ENCODE measurements around the gene EEF2K. TPM values are rescaled to one million over a fixed set of nuclear protein-coding genes. Genes with fewer than 3 reads are reported as not detected.

EEF2K gene
- total RNA-seq, 2 donors from 2014 or later: 9.8 to 15.8 TPM

GRCh38 chr16:22190776-22191531 lies 15.1 kb upstream of the EEF2K start:
- Histone ChIP-seq H3K27me3 (ENCODE audit: control insufficient read depth, insufficient read depth, low read length, poor library complexity, severe bottlenecking) (peaks cover 10% of the 10 kb centered on the region), H3K4me1 (ENCODE audit: control insufficient read depth, insufficient read depth, low read length) (no peaks in the 10 kb centered on the region), H3K9me3 (ENCODE audit: control insufficient read depth, low read length) (no peaks in the 10 kb centered on the region), H3K4me3 (ENCODE audit: low read length) (peak overlapping the region; percentile 79), H3K9ac (ENCODE audit: extremely low read depth, low read length, poor library complexity, severe bottlenecking) (peak overlapping the region; percentile 52), H3K27ac (ENCODE audit: low read depth, low read length) (no peak overlapping the region), H3K36me3 (ENCODE audit: control insufficient read depth, insufficient read depth, low read length) (no peaks in the 10 kb centered on the region)
- WGBS, 2 experiments (ENCODE audit: insufficient coverage in 1 of 2, insufficient read length in 1 of 2): 0% methylated on average over 15 to 43 of the region's 43 CpGs
- Mint-ChIP-seq H3K36me3 (ENCODE audit: low read depth) (no peaks in the 10 kb centered on the region), H3K27me3 (ENCODE audit: insufficient read depth) (peaks cover 2% of the 10 kb centered on the region), H3K9me3 (no peaks in the 10 kb centered on the region), H3K4me3 (peak overlapping the region; percentile 84), H3K27ac (peak overlapping the region; percentile 99), H3K4me1 (peaks cover 19% of the 10 kb centered on the region)
- TF ChIP-seq, protein P1, sequence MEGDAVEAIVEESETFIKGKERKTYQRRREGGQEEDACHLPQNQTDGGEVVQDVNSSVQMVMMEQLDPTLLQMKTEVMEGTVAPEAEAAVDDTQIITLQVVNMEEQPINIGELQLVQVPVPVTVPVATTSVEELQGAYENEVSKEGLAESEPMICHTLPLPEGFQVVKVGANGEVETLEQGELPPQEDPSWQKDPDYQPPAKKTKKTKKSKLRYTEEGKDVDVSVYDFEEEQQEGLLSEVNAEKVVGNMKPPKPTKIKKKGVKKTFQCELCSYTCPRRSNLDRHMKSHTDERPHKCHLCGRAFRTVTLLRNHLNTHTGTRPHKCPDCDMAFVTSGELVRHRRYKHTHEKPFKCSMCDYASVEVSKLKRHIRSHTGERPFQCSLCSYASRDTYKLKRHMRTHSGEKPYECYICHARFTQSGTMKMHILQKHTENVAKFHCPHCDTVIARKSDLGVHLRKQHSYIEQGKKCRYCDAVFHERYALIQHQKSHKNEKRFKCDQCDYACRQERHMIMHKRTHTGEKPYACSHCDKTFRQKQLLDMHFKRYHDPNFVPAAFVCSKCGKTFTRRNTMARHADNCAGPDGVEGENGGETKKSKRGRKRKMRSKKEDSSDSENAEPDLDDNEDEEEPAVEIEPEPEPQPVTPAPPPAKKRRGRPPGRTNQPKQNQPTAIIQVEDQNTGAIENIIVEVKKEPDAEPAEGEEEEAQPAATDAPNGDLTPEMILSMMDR (conservative IDR thresholded peaks at IDR 0.05): no peak
- peak; percentile 100 for DNase-seq

GRCh38 chr16:22191532-22192260 lies 14.4 kb upstream of the EEF2K start:
- Mint-ChIP-seq H3K4me1 (peaks cover 19% of the 10 kb centered on the region), H3K27ac (peak overlapping the region; percentile 99), H3K27me3 (ENCODE audit: insufficient read depth) (peaks cover 2% of the 10 kb centered on the region), H3K36me3 (ENCODE audit: low read depth) (no peaks in the 10 kb centered on the region), H3K9me3 (no peaks in the 10 kb centered on the region), H3K4me3 (peak overlapping the region; percentile 84)
- Histone ChIP-seq H3K4me1 (ENCODE audit: control insufficient read depth, insufficient read depth, low read length) (no peaks in the 10 kb centered on the region), H3K4me3 (ENCODE audit: low read length) (peak overlapping the region; percentile 79), H3K9ac (ENCODE audit: extremely low read depth, low read length, poor library complexity, severe bottlenecking) (peak overlapping the region; percentile 52), H3K9me3 (ENCODE audit: control insufficient read depth, low read length) (no peaks in the 10 kb centered on the region), H3K27ac (ENCODE audit: low read depth, low read length) (no peak overlapping the region), H3K27me3 (ENCODE audit: control insufficient read depth, insufficient read depth, low read length, poor library complexity, severe bottlenecking) (peaks cover 10% of the 10 kb centered on the region), H3K36me3 (ENCODE audit: control insufficient read depth, insufficient read depth, low read length) (no peaks in the 10 kb centered on the region)
- TF ChIP-seq, protein P1 (conservative IDR thresholded peaks at IDR 0.05): no peak
- 47 to 49% methylated on average over 6 to 8 of the region's 9 CpGs for WGBS, 2 experiments (ENCODE audit: insufficient coverage in 1 of 2, insufficient read length in 1 of 2)
- DNase-seq: no peak

- Histone ChIP-seq H3K4me3 (ENCODE audit: low read length) (peak overlapping the region; percentile 79), H3K9ac (ENCODE audit: extremely low read depth, low read length, poor library complexity, severe bottlenecking) (no peak overlapping the region), H3K4me1 (ENCODE audit: control insufficient read depth, insufficient read depth, low read length) (no peaks in the 10 kb centered on the region), H3K36me3 (ENCODE audit: control insufficient read depth, insufficient read depth, low read length) (no peaks in the 10 kb centered on the region), H3K27ac (ENCODE audit: low read depth, low read length) (no peak overlapping the region), H3K9me3 (ENCODE audit: control insufficient read depth, low read length) (no peaks in the 10 kb centered on the region), H3K27me3 (ENCODE audit: control insufficient read depth, insufficient read depth, low read length, poor library complexity, severe bottlenecking) (peaks cover 10% of the 10 kb centered on the region)
- no peaks in the 10 kb centered on the region for H3K36me3 Mint-ChIP-seq (ENCODE audit: low read depth)
- DNase-seq: peak; percentile 77
- no peaks in the 10 kb centered on the region for H3K9me3 Mint-ChIP-seq
- H3K4me3 Mint-ChIP-seq: peak overlapping the region; percentile 84
- peak overlapping the region; percentile 87 for H3K27ac Mint-ChIP-seq
- TF ChIP-seq, protein P1 (conservative IDR thresholded peaks at IDR 0.05): no peak
- H3K27me3 Mint-ChIP-seq (ENCODE audit: insufficient read depth): peaks cover 2% of the 10 kb centered on the region
- peaks cover 19% of the 10 kb centered on the region for H3K4me1 Mint-ChIP-seq
- WGBS, 2 experiments (ENCODE audit: insufficient coverage in 1 of 2, insufficient read length in 1 of 2): 77 to 84% methylated on average over 13 to 16 of the region's 16 CpGs
Observed at GRCh38 chr16:22192261-22193062, 13.6 kb upstream of the EEF2K start.

Data from endodermal cell (in vitro differentiated cells).